NCI-H1930 (cell line): ENCODE results near the gene EIF1.
"Not testable (repeated sequence)": the region's sequence is repeated elsewhere in the genome, so short reads cannot be mapped to it uniquely, and the experiment has no call there.

Source experiments
- DNase-seq, 2 experiments: peaks; one replicate each; lab custom pipeline; 2025; lab: John Stamatoyannopoulos, UW

EIF1 gene

DNA sequence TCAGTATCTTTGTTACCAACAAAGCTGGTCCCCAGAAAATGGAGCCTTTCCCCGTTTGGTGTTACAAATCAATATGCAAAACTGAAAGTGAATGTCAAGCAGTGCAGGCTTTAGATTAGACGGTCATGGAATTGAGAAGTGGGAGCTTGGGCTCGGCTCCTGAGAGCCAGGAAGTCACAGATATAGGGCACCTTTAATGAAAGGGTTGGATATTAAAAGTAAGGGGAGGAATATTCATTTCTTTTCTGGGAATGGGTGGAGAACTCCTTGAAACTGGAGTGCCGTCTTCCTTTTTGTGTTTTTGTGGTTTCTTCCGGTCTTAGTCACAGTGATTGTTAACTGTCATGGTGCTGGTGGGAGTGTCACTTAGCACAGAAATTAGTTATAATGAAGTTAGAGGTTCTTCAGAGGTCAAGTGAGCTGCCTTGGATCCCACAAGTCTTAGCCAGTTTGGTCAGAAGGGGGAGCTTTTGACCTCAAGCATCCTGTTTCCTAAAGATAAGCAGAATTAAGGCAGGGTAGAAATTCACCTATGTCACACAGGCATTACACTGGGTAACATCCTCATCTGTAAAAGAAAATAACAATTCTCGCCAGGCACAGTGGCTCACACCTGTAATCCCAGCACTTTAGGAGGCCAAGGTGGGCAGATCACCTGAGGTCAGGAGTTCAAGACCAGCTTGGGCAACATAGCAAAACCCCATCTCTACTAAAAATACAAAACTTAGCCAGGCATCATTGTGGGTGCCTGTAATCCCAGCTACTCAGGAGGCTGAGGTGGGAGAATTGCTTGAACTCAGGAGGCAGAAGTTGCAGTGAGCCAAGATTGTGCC is 9.6 kb upstream of the EIF1 start:
- DNase-seq, result no peak

DNA sequence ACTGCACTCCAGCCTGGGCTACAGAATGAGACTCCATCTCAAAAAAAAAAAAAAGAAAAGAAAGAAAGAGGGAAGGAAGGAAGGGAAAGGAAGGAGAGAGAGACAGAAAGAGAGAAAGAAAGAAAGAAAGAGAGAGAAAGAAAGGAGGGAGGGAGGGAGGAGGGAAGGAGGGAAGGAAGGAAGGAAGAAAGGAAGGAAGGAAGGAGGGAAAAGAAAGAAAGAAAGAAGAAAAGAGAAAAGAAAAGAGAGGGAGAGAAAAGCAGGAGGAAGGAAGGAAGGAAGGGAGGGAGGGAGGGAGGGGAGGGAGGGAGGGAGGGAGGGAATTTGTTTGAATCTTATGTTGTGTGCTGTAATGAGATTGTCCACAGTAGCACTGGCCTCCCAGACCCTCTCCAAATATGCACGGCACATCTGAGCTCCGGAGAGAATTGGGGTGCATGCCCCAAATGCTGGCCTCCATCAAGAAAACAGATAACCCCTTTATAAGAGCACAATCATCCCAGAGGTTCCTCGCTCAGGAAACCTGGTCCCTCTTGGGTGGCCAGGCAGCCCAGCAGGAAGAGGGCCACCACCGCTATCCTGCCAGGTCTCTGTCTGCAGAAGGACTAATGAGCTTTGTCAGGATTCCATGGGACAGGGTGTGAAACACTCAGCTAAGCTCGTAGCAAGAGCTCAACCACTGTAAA is 8.8 kb upstream of the EIF1 start:
- no peak for DNase-seq

DNA sequence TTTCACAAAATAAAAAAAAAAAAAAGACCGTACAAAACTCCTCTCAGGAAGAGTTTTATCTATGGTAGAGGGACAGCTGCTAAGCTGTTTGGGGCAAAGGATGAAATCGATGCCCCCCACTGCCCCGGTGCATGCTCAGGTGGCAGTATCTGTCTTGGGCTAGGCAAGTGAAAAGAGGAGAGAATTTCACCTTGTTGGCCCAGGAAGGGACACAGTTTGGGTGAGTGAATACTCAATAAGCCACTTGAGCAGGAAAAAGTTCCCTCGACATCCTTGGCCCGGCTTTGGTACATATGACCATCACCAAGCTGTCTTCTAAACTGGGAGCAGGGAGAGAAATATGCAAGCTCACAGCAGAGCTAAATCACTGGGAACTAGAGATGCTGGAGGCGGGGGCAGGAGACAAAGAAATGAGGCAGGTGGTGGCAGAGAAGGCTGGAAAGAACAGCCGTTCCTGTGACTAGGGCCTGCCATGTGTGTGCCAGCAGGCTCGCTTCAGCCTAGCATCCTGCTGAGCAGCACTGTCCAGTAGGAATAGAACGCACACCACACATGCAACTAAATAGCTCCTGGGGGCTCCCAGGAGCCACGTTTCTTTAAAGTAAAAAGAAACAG is 8.2 kb upstream of the EIF1 start:
- no peak for DNase-seq

DNA sequence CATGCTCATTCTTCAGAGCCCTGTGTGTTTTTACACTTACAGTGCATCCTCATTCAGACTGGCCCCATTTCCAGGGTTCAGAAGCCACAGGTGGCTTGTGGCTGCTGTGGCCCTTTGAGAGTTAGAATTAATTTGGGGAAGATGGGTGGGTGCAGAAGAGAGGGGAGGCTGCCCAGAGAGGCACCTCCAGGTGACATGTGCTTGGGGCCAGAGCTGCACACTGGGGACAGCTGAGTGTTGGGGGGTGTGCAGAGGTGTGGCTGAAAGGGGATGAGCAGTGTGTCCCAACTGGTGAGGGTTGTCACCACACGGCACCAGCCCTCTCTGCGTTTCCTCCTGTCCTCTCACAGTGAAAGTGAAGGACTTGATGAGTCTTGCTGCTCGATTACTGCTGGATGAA is 6.9 kb upstream of the EIF1 start:
- DNase-seq, result no peak

DNA sequence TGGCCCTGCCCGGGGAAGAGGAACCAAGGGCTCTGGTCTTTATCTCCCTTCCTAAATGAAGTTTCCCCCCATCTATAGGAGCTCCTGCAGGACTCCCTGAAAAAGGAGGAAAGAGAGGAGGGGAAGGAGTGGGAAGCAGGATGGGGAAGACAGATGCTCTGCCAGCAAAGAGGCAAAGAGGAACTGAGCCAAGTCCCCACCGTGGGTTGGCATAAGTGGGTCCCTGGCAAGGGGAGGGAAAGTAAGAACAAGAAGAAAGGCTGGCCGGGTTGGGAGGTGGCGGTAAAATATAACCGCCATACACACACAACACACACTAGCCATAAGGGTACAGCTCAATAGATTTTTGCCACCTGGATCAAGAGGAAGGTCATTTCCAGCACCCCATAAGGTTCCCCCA is 6.1 kb upstream of the EIF1 start:
- DNase-seq, result no peak

DNA sequence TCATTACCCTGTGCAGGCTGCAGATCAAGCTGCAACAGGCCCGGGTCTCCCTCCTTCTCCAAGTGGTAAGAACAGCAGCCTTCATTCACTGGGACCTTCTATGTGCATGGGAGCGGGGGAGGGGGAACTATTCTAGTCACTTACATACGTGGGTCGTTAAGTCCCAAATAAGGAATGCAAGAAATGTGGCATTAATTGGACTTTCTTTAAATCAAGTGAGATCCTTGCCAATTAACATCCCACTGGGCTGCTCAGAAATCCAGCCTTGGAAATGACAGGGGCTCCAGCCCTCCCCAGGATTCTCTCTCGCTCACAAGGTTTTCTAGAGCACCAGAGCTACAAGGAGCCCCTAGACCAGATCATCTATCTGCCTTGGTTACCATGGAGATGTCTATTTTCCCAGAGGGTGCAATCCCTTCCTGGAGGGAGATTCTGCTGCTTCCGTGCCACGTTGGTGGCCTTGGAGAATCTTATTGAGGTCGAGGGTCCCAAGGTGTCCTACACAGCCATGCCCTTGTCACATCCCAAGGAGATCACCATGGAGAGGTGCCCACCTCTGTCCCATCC is 5.2 kb upstream of the EIF1 start:
- DNase-seq, result no peak

DNA sequence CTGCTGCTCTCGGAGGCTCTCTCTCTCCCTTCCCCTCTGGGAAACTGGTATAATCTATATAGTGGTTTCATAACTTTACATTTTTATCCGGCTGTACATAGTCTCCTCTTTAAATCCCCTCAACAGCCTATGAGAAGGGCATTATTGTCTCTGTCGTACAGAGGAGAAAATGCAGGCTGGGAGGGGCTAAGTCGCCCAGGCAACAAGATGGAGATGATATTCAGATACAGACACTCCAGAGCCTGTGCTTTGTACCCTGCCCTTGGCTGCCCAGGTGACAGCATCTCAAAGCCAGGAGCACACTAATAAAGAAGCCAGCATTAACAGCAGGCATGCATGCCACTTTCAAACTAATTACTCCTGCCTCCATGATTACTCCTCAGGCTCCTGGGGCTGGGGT is 4.7 kb upstream of the EIF1 start:
- no peak for DNase-seq

DNA sequence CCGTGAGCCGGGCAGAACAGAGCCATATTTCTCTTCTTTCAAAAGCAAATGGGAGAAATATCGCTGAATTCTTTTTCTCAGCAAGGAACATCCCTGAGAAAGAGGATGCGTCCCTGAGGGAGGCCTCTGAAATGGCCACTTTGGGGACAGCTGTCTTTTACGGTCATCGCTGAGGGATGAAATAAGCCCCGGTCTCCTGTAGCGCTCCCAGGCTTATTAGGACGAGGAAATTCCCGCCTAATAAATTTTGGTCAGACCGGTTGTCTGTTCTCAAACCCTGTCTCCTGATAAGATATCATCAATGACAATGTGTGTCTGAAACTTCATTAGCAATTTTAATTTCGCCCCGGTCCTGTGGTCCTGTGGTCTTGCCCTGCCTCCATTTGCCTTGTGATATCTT is 2.9 kb upstream of the EIF1 start:
- DNase-seq, result not testable (repeated sequence)

DNA sequence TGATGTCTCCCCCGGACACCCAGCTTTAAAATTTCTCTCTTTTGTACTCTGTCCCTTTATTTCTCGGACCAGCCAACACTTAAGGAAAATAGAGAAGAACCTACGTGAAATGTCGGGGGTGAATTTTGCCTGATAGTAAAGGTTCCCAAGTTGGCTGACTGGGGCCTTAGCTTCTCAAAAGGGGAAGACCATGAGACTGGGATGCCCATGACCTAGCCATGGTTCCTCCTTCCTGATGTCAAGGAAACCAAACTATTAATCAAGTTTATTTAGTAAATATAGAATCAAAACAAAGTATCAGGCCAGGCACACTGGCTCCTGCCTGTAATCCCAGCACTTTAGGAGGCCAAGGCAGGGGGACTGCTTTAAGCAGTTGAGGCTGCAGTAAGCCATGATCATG is 2.4 kb upstream of the EIF1 start:
- DNase-seq, result no peak

DNA sequence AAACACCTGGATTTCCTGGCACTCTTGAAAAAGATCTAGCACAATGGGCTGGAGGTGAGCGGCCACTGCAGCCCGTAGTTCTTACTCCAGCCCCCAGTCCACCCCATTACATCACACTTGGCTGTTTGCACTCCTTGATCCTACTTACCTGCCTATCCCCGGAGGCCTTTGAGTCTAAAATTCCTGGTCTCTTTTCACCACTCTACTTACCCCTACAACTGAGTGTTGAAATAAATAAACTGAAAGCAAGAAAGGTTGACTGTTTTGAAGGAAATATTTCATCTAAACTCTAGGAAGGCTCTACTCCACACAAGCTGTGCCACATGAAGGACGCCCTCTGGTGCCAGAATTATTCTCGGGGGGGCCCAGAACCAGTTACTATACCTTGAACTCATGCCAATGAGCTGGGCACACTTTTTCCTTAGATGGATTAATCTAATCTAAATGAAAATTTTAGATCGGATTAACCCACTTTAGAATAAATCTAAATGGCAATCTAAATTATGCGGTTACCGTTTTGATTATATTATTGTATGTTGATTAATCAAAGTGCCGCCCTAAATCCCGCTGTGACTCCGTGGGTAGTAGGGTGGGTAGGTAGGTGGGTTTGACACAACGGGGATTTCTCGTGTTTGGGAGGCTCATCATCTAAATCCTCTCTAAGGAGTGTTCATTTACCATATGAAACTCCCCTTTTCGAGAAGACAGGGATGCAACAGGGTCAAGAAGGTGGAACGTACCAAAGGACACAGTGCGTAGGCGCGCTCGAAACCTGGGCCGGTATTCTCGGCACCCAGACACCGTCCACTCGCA is 651 bp upstream of the EIF1 start:
- peak in 1 of 2 experiments; percentile 49 for DNase-seq

DNA sequence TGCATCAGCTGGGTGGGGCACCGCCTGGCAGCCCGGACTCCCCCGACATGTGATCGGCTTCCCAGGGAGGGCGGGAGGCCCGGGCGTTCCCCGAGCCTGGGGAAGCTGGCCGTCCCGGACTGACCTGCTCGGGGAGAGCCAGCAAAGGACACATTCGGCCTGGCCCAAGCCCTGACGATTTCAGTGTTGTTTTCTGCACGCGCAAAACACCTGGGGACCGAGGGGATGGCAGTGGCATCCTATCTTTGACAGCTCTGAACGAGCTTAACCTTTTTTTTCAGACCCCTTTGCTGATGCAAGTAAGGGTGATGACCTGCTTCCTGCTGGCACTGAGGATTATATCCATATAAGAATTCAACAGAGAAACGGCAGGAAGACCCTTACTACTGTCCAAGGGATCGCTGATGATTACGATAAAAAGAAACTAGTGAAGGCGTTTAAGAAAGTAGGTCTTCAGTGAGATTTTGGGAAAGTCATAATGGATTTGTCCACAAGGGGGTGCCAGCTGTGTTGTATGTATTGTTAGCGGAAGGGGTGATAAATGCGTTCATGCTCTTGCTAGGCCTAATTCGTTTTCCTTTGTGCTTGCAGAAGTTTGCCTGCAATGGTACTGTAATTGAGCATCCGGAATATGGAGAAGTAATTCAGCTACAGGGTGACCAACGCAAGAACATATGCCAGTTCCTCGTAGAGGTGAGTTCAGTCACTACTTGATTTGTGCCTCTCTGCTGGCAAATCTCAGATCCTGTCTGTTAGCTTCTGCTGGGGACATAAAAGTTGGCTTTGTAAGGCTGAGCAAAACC is 1.0 kb downstream of the EIF1 start:
- DNase-seq, result peak in 1 of 2 experiments; percentile 34

DNA sequence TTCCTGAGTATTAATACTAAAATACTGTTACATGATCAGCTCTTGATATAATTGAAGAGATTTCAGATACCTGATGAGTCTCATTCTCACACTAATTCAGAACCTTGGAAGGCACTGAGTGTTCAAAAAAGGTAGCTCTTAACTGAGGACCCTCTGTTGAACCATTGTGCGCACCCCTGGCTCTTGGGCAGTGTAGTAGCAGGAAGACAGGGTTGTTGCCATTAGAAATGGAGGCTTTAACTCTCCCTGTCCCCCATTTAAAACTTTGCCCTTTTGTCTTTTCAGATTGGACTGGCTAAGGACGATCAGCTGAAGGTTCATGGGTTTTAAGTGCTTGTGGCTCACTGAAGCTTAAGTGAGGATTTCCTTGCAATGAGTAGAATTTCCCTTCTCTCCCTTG is 1.8 kb downstream of the EIF1 start:
- DNase-seq, result no peak

DNA sequence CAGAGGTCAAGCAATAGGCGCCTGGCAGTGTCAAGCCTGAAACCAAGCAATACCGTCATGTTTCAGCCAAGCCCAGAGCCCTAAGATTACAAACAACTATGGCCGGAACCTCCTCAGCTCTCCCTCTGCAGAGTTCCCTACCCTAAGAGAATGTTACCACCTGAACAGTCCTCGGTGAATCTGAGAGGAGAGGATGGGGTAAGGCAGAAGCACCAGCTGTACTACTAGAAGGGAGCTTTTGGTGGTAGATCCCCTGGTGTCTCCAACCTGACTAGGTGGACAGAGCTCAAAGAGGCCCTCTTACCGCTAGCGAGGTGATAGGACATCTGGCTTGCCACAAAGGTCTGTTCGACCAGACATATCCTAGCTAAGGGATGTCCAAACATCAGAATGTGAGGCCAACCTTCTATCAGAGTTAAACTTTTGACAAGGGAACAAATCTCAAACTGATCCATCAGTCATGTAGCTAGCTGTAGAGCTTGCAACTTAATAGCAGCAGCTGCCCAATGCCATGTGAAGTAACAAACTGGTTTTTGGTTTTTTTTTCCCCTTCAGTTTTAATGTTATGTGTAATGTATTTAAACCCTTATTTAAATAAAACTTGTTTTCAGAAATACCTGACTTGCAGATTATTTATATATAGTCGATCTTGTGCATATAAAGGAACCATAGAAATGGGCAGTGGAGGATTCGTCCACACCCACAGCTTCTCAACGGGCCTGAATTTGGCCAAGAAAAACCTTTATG is 2.5 kb downstream of the EIF1 start:
- no peak for DNase-seq

DNA sequence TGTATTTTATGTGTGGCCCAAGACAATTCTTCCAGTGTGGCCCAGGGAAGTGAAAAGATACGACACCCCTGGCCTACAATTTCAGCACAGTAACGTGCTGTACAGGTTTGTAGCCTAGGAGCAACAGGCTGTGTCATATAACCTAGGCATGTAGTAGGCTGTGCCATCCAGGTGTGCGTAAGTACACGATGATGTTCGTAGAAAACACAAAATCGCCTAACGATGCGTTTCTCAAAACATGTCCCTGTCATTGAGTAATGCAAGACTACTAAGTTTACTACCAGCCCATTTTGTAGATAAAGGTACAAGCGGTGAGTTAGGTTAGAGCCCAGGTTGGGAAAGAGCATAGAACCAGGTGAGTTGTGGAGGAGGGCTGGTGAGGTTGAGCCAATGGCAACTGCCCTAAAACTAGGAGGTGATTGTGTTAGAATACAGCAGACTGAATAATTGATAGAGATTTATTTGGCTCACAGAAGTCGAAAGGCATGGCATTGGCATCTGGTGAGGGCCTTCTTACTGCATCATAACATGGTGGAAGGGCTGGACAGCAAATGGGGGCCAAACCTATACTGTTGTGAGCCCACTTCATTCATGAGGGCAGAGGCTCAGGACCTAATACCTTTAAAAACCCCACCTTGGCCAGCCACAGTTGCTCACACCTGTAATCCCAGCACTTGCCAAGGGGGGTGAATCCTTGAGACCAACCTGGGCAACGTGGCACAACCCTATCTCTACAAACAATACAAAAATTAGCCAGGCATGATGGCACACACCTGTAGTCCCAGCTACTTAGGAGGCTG is 4.2 kb downstream of the EIF1 start:
- no peak for DNase-seq

DNA sequence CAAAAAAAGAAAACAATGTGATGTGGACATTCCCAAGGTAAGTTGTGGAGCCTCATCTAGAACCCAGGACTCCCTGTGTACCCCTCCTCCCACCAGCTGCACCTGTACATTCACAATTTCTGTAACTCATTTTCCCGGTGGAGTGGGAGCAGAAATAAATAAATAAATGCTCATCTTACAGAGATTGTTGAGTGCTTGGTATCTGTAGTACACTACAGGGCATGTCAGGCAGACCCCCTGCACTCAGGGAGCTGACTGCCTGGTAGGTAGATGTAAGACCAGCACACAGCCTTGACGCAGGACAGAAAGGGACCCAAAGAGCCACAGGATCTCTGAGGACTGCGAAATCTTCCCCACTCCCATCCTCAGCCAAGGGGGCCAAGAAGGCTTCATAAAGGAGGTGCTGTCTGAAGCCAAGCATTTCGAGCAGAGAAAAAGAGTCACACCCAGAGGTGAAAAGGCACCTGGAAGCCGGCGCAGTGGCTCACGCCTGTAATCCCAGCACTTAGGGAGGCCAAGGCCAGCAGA is 6.5 kb downstream of the EIF1 start:
- no peak for DNase-seq

DNA sequence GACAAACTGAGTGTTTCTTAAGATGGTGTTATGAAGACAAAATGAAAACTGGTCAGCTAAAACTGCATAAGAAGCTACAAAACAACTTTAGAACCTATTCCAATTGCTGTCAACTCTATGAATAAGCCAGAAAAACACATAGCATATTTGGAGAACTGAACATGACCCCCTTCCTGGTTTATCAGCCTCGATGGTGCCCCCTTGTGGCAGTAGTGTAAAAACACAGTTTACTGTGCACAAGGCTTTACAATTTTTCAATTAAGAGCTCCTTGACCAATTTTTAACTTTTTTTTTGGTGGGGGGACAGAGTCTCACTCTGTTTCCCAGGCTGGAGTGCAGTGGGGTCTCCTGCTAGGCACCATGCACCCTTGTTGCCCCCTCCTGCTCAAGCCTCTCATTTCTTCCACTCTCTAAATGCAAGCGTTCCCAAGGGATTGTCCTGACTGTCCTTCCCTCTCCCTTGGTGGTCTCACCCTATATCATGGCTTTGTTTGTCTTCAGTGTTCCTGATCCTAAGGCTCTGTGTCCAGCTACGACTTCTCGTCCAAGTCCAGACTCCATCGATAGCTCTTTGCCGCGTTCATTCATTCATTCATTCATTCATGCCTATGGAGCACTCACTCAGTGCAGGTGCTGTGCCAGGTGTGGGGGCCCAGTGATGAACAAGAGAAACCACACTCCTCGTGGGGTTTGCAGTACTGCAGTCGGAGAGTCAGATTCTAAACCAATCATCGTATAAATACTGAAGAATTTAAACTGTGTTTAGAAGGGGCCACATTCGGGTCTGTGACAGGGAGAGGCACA is 7.5 kb downstream of the EIF1 start:
- peak; percentile 45 to 66 for DNase-seq

DNA sequence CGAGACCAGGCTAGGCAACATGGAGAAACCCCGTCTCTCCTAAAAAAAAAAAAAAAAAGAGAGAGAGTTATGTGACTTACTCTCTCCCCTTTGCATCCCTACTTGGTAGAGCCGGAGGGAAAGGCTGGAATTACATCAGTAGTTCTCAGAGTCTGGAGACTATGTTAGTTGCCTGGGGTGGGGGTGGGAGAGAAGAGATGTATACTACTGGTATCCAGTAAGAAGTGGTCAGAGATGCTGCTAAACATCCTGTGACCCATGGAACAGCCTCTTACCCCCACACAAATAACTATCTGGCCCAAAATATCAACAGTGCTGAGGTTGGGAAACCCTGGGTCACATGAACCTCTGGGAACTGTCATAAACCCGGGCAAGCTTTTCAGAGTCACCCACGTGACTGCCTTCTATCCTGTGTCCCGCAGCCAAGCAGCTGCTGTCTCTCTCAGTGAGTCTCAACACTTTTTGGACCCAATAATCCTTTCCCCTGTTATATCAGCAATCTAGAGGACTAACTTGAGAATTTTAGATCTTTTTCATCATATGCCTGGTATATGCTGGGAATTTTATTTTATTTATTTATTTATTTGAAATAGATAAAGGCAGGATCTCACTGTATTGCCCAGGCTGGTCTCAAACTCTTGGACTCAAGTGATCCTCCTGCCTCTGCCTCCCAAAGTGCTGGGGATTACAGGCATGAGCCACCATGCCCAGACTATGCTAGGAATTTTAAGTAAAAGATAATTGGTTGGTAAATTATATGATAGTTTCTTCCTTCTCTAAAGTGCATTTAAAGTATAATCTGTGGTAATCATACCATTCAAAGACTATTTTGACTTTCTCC is 8.7 kb downstream of the EIF1 start:
- DNase-seq, result no peak

DNA sequence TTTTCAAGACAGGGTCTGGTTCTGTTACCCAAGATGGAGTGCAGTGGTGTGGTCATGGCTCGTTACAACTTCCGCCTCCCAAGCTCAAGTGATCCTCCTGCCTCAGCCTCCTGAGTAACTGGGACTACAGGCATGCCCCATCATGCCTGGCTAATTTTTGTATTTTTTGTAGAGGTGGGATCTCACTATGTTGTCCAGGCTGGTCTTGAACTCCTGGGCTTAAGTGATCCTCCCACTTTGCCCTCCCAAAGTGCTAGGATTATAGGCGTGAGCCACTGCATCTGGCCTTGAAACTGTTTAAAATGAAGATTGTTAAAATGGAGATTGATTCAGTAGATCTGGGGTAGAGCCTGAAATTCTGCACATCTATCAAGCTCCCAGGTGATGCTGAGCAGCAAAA is 12.2 kb downstream of the EIF1 start:
- DNase-seq, result not testable (repeated sequence)
